Activated CD4-positive, alpha-beta T cell treated with anti-CD3 and anti-CD28 coated beads for 4 hours (primary cell): ENCODE measurements around the gene S100A10.
A peak's percentile ranks its signal among the peaks of the same experiment; 100 is the strongest.

Source experiments
- DNase-seq, 2 donors: peaks; one replicate each; pipeline ENCODE4 v3.0.0-alpha.2; 2020

Gene S100A10

DNA sequence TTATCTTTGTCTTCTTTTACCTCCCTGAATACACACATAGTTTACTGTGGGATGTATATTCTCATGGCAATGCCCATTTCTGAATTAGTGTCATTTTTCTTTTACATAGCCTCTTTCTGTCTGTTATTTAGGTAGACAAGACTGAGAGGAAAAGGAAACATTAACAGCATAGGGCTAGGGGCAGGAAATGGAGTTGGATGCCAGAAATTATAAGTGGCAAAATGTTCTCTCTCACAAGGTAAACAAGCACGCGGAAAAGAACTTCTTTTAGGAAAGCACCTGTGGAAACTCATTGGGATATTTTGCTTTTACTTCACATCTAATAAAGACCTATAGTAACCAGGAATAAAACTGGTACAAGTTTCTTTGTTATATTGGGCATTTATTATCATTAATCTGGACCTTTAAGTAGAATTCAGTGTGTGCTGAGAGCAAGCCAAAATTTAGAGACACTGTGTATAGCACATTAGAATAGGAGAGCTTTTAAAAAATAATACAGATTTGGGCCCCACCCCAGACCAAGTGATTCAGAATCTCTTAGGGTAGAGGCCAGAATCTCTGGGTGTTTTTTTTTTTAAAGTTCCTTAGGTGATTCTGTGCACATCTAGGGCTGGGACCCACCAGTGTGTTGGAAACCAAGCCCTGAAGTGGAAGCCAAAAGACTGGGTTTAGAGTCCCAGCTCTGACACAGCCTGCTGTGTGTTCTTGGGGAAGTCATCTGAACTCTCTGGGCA is 32.7 kb downstream of the S100A10 start:
- no peak for DNase-seq

DNA sequence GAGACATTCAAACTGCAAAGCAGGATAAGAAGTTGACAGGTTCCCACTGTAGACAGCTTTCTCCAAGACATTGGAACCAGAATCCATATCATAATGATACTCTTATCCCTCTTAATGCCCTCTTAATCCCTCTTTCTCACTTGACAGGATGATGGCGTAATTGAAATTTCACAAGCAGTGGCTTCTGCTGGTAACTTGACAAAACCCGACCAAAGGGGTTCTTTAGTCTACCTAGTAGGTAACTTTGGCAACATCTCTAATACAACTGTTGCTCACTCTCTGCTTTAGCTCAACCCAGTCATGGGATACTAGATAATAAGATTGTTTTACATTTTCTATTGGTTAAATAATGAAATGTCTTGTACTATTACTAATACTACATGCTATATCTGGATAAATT is 34.7 kb downstream of the S100A10 start:
- DNase-seq, result no peak

DNA sequence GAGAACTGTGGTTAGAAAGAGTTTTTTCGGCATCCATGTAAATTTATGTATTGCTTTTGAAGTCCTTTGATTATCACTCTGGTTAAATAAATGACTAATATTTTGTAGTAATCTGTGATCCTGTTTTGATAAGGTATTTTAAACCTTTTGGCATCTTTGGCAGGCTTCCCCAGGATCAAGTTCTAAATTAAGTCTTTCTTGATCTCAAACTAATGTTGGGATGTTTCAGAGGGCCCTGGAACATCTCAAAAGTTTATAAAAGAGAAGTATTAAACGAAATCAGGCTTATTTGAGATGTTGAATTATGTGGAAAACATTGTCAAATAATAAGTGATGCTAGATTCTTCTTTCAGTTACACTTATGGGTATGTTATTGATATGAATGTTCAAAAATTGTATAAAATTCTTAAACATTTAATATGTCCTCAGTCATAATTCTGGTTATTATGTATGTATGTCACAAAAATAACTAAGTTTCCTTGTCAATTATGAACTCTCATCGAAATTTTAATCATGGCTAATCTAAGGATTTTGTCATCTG is 36.6 kb downstream of the S100A10 start:
- no peak for DNase-seq

DNA sequence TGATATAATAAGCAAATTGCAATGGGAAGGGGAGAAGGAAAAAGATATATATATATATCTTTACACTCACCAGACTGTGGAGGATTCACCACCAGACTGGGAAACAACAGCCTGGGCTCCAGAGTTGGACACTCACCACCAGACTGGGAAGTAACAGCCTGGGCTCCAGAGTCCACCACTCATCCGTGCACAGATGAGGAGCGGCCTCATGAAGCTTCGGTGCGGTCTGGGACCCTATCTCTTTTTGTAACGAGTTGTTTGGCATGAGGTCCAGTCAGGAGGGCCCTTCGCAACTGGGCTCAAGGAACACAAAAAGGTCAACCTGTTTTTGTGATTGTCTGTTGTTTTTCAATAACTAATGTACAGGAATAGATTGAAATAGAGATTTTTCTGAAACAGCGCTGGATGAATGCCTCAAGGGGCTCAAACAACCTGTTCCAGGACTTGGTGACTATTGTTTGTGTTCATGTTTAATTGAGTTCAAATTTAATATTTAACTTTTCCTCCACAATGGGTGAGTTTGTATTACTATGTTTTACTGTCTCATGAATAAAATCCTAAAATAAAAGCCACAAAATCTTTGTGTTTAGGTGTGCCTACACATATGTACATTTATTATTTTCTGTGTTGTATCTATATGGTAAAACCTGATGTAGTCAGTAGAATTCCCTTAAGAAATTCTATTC is 40.1 kb downstream of the S100A10 start:
- DNase-seq, result no peak

DNA sequence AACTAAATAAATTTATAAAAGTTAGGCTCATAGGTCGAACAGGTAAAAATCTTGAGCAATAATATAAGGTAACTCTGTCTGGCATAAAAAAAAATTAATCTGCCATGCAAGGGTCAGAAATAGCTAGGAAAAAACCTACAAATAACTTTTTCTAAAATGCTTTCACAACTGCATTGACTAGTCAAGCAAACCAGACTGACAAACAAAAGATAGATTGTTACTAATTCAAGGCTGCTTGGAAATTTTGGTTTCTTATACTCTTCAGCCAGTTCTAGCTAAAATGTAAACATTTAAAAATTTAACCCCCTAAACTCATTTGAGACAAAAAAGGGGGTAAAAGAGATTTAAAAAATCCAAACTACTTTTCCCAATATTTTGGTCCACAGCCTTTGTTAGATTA is 40.8 kb downstream of the S100A10 start:
- DNase-seq, result no peak

DNA sequence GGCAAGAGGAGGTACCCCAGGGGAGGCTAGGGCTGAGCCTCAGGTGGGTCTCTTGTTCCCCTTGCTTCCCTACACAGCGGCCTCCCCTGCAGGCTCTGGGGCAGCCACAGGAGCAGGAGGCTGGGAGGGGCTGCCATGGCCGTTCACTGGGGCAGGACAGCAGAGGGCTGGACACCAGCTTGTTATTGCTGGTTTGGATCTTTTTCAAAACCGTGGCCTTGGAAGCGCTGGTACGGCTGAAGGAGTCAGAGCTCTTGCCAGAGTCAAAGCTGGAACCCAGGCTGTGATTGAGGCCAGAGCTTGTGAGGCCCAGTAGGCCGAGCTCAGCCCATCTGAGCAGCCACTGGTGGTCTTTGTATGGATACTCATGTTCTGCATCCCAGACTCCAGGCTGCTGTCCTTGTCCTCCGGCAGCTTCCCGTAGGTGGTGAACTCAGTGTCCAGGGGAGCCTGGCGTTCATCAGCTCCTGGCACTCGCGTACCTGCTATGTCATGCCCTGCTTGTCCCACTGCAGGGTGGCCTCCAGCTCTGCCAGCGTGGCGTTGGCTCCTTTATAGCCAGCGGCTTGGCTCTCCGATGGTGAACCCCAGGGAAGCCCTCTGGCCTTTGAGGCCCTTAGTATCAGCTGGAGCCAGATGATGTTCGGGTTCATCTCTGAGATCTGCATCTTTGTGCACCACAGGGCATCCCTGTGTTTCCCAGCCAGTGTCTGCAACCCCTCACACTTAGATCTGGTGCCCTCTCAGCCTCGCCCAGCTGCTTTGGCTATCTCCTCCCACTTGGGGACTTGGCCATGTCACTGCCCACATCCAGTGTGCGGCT is 44.1 kb downstream of the S100A10 start:
- no peak for DNase-seq

DNA sequence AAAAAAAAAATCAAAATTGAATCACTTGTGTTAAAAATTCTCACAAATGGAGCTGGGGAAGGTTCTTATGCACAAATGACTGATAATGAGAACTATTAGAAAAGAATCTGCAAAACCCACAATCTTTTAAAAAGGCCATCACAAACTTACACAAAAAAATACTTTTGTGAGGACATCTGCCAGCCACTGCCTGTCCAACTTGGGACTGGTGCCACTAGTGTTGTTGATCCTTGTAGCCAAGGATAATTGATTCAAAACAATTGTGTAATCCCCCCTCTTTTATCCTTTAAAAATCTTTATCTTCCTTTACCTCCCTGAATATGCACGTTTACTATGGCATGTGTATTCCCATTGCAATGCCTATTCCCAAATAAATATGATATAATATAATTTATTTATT is 45.2 kb downstream of the S100A10 start:
- DNase-seq, result no peak

DNA sequence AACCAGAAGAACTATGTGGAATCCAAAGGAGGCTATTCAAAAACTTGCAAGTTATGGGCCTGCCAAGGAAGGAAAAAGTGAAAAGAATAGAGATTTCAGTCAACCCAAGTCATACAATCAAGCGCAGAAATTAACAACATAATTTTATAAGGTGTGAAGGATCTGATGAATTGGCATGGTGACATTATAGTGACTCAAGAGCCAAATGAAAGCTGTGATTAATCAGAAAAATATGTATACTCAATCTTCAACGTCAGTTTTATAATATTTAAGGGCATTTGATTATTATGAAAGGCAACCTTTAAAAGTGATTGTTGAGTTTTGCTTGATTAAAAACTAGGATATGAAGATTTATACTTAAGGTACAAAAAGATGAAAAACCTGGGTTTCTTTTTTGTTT is 46.5 kb downstream of the S100A10 start:
- no peak for DNase-seq

DNA sequence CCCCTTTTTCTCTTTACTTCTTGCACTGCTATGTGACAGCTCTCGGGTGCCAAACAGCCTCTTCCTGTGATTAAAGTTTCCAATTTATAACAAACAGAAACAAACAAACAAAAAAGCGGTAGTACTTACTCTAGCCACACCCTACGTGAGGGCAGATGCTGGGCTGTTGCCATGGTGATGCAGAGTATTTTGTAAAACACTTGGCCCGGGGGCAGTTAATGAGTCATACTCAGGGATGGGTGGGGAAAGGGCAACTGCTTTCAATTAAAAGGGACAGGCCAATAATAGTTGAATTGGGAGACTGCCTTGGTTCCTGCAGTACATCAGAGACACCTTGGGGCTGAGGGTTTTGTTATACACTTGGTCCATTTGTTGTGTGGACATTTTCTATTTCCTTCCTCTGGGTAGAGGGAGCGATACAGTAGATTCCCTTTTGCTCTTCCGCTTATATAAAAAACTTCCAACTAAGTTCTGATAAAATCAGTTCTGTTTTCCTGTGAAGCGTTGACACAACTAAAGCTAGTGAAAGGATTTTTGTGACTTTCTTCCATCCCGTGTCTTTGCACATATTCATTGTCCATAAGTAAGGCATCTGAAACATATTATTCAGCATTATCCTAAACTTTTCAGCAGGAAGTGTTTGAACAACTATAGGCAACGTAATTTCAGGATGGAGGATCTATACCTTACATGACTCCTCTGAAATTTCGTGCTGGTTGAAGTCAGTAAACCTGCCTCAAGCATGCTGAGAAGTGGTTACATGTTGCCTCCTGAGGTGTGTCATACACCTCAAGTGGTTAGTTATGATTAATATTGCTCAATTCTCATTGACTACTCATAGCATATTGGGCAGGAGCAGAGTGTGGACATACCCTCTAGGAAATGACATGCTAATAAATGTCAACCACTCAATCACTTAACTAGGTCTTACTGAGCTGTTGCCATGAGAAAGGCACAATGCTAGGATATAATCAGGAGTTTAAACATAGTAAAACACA is 47.6 kb downstream of the S100A10 start:
- DNase-seq, result peak; percentile 70 to 81

DNA sequence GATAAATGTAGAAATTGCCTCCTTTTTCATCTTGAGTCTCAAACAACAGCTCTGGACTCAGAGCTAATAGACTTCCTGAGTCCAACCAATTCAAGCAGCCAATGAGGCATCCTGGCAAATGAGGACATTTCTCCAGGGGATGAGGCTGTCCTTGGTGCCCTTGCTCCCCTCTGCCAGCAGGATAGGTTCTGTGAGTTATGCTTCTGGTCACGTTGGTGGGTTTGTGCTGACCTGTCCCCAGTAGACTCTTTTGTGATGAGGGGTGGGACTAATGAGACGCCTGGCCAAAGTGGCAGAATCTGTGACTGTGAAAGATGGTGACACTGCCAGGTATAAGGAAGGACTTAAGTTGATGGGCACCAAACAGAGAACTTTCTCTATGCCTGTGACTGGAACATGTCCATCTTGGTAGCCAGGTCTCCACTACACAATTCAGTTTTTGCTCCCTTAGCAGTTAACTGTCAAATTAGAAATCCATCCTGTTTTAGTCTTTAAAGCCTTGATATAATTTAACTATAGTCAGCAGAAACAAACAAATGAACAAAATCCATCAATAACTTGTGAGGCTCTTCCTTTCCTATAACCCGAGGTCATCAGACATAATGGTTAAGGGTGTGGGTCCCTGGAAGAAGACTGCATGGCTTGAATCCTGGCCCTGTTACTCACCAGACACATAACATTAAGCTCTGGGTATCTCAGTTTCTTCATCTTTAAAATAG is 48.6 kb downstream of the S100A10 start:
- DNase-seq, result no peak

DNA sequence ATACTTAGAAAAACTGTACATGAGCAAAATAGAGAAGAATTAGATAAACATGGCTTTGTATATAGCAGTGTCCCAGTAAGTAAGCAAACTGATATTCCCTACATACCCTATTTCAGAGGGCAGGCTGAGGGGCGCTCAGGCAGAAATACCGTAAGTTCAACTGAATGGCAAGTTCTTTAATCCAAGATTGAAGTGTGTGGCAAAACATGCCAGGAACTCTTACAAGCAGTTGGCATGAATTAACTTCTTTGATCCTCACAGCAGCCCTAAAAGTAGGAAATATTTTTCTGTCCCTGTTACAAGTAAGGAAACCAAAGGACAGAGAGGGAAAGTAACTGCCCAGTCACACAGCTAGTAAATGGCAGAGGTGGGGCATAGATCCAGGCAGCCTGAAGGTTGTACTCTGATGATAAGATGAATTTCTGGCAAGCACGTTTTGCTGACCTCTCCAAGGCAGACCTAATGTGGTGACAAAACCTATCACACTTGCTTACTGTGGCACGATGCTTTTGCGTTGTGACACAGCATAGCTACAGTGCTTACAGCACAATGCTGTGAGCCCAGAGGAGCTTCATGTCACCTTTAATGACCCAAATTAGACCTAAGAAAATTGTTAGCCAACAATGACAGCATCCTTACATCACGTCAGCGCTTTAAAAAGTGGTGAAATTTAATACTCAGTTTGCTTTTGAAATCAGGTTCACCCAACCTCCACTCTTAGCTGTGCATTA is 49.4 kb downstream of the S100A10 start:
- DNase-seq, result no peak

DNA sequence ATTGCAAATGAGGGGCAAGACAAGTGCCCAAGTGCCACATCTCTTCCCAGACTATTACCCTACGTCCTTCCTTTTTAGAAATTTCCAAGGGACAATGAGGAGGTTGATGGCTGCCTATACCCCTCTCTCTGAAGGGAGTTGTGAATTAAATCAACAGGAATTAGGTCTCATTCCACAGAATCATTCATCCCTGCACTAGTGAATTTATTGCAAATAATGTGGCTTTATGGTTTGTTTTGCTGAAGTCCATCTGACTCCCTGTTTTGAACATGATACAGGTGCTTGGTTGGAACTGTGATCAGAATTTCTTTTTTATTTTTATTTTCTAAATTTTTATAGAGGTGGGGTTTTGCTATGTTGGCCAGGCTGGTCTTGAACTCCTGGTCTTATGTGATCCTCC is 50.1 kb downstream of the S100A10 start:
- DNase-seq, result no peak

DNA sequence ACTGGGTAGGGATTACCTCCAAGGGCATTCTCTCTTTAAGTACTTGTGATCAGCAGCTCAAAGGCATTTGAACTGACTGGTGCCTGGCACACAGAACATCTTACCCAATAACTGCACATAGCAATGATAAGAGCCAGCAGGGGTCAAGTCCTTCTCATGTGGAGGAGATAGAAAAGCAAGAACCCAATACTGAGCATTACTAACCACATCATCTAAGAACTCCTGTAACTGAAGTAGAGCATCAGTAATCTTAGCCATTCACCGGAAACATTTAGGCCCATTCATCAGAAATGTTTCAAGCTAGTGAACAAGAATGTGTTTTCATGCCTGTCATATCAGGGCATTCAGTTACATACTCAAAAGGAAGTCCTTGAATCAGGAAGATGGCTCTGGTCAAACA is 50.8 kb downstream of the S100A10 start:
- no peak for DNase-seq

DNA sequence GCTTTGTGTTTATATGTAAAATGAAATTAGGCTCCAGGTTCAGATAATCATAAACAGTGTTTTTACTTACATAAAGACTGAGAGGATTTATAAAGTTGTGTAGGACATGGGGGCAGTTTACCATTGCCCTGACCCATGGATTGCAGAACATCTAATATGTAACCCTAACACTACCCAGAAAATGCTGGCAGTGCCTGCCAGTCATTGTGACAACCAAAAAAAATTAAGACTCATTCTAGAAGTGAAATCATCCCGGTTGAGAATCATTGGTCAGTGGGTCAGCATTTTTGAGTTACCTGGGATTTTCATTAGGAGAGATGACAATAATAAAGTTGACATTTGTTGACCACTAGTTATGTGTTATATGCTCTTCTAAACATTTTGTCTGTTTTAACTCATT is 53.1 kb downstream of the S100A10 start:
- no peak for DNase-seq

DNA sequence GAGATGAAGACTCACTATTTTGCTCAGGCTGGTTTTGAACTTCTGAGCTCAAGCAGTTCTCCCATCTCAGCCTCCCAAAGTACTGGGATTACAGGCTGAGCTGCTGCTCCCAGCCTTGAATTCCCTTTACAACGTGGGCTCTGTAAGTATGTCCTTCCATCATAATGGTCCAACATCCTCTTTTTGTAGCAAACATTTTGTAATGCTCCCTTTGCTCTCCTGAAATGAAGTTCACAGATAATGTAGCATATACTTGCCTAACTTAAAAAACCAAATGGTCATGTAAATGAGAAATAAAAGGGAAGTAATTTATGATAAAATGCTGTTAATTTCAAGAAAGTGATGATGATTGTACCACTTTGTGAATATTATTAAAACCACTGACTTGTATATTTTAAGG is 53.9 kb downstream of the S100A10 start:
- no peak for DNase-seq

DNA sequence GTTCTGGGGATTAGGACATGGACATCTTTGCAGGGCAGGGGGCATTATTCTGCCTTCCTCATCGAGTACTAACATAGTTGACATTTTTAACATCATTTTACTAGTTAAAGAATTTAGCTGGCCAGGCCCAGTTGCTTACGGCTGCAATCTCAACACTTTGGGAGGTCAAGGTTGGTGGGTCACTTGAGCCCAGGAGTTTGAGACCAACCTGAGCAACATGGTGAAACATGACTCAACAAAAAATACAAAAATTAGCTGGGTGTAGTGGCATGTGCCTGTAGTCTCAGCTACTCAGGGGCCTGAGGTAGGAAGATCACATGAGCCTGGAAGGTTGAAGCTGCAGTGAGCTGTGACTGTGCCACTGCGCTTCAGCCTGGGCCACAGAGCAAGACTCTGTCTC is 54.5 kb downstream of the S100A10 start:
- no peak for DNase-seq

DNA sequence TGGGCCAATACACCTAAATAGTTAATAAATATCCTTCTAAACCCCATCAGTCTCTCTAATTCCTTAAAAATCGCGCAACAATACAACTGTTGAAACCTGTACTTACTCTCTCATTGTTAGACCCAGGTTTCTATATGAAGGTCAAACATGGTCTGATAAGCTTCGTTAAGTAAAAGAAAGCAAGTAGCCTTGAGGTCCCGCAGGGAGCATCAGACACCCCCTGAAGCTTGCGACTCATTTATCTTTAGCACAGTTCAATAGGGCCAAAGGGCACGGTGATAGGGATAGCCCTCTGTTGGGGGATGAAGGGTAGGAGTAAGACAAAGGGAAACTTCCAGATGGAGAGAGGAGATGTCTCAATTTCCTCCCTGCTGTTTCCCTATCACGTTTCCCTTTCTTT is 57.0 kb downstream of the S100A10 start:
- DNase-seq, result no peak

DNA sequence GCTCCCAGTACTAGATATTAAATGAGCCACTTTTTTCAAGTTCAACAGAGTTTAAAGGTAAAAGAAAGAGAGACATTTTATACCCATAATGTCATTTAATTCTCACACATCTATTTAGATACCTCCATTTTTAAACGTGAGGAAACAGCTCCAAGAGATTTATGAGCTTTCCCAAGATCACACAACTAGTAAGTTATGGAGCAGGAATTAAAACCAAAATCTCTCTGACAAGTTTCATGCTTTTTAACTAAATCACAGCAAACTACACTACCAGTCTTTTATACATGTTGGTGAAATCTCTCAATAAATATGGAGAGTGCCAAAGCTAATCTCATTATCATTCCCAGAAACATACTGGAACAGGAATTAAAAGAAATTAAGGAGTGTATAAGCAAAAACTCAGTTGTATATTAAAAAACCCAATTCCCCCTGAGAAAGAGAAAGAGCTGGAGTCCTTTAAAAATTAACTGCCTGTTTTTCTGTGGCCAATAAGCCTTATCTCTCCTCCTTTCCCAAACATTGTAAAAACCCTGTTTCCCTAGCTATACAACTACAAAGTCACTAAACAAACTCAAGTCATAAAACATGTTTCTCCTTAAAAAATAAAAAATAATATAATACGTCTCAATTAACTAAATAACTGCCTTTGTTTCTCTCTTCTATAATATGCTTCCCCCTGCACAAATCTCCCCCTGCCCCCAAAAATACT is 57.6 kb downstream of the S100A10 start:
- DNase-seq, result no peak

DNA sequence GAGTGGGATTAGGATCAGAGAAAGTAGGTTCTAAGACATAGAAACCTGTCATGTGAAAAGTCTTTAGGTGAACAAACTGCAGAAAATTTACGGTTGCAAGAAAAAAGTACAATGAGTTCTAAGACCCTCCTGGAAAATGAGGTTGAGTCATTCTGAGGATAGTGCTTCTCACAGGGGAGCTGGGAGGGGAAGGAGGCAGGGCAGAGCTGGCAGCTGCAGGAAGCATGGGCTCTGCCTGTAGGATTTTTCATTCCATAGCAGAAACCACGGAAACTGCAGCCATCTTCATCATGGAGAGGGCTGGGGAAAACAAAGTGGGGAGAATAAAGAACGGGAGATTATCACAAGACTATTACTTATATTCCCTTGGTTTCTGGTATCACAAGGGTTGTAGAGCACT is 58.5 kb downstream of the S100A10 start:
- DNase-seq, result no peak

DNA sequence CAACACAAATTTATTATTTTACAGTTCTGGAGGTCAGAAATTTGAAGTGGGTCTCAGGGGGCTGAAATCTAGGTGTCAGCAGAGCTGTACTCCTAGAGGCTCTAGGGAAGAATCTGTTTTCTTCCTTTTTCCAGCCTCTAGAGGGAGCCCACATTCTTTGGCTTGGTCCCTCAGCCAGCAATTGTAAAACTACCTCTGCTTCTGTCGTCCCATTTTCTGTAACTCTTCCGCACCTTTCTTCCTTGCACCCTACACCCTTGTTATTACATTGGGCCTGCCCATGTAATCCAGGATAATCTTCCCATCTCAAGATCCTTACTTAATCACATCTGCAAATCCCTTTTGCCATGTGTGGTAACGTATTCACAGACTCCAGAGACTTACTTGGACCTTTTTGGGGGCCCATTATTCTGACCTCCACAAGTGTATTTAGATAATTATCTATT is 59.6 kb downstream of the S100A10 start:
- peak; percentile 33 to 53 for DNase-seq
